Activated T-helper 9 cell treated with anti-CD3 and anti-CD28 coated beads, Interleukin-2, amount 50 U/mL, for 16 hours (primary cell): Measurements from ENCODE around the gene FANCE.
"Not testable (repeated sequence)": the region's sequence is repeated elsewhere in the genome, so short reads cannot be mapped to it uniquely, and the experiment has no call there.

Experiments used
- DNase-seq: peaks from one replicate; pipeline ENCODE4 v3.0.0-alpha.2; 2020; ENCODE audit warnings: low read depth

The FANCE gene

DNA sequence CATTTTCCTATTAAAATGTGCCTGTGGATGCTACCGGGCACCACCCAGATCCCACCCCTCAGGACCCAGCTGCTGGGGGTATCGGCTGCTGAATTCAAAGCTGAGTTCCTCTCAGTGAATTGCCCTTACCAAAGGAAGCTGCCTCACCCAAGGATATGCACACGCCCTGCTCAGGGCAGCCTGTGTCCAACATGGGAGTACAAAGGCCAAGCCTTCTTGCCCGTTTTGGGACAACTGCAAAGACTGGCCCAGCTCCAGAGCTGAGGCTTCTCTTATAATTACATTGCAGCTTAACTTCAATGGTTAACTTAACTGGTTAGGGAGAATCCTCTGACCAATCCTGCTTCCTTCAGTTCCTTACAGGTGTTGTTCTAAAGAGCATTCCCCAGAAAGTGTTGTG lies 19.8 kb upstream of the FANCE start:
- DNase-seq, result no peak

DNA sequence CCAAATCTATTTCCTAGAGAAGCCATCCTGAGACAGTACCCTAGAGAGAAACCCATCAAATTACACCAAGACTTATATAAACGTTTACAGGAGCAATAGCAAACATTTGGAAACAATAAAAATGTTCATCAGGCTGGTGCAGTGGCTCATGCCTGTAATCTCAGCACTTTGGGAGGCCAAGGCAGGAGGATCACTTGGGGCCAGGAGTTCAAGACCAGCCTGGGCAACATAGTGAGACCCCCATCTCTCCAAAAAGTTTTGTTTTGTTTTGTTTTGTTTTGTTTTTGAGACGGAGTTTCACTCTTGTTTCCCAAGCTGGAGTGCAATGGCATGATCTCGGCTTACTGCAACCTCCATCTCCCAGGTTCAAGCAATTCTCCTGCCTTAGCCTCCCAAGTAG lies 19.4 kb upstream of the FANCE start:
- DNase-seq, result not testable (repeated sequence)

DNA sequence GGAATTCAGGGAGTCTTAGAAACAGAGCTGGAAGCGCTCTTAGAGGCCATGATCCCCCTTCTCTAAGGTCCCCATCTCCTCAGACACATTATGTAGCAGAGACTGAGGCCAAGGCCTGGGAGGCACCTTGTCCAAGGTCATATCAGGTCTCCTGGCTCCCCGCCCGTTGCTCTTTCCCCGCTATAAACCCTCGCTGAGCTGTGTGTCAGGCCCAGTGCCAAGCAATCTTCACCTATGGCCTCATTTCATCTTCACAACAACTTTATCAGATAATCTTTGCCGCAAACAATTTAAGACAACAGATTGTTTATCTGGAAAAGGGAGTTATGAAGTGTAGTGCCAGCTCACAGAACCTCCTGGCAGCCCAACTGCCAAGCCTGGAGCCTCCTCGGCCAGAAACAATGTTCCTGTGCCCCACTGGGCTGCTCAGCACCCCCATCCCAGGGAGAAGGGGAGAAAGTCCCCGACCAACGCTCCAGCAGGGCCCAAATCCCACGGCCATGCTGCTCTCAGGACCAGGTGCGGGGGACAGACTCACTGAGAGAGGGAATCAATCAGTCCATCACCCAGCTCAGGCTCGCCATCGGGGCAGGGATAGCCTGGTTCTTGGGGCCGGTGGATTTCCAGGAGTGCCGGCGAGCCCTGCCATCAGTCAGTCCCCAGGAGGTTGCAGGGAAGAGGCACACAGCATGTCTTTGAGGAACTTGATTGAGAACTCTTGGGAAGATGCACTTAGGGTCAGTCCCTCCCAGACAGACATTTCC lies 16.9 kb upstream of the FANCE start:
- no peak for DNase-seq

DNA sequence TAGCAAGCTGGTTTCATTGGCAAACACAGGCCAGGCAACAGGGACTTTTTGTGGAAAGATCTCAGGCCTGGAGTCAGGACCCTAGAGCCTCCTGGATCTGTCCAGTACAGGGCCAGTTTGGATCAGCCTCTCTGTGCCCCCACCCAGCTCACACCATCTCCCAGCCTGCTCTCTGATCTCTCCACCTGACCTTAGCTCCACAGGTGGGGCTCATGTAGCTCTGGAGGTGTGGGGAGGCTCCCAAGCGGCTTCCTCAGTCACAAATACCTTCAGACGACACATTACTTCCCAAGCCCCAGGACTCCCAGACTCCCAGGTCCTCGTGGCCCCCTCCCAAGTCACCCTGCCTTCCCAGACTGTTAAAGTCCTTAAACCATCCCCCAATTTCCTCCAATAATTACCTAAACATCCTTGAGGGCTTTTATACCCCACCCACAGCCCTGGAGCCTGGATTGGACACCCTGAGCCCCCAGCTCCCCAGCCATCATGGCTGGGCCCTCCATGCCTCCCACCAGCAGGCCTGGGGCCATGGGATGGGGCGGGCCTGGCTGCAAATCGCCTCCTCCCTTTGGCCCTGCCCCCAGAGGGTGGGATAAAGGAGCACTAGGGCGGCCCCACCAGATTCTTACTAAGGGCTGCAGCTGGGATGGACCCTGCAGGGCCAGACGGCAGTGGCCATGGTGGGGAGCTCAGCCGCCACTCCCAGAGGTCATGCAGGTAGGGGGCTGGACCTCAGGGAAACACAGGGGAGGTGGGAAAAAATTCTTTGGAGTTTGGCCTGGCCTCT lies 15.9 kb upstream of the FANCE start:
- DNase-seq, result no peak

DNA sequence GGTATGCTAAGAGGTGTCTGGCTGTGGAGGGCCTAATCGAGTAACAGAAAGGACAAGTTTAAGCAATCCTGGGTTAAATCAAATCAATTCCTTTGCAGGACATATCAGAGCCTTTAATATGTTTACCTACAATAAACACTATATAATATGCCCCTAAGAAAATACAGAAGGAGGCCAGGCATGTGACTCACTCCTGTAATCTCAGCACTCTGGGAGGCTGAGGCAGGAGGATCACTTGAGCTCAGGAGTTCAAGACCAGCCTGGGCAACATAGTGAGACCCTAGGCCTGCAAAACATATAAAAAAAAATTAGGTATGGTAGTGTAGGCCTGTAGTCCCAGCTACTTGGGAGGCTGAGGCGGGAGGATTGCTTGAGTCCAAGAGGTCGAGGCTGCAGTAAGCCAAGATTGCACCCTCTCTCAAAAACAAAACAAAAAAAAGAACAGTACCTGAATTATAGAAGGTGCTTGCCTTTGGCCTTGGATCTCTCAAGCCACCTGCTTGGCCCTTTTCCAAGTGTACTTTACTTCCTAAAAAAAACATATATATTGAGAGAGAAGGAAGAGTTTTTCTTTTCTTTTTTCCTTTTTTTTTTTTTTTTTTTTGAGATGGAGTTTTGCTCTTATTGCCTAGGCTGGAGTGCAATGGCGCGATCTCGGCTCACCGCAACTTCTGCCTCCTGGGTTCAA lies 13.6 kb upstream of the FANCE start:
- not testable (repeated sequence) for DNase-seq

DNA sequence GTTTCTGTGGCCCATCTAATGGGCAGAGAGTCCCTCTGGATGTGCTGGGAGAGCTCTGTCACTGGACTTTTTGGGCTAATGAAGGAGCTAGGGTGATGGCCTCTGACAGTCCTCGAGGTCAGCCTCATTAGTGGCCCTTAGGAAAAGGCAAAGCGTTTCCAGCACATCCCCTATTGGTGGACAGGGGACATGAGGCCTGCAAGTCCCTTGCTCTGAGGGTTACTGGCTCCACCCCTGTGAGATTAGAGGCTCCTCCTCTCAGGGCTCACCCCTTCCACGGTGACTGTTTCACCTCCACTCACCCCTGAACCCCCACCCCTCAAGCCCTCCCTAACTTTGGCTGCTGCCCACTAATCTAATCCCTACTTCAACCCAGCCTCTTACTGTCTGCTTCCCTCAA lies 12.8 kb upstream of the FANCE start:
- no peak for DNase-seq

DNA sequence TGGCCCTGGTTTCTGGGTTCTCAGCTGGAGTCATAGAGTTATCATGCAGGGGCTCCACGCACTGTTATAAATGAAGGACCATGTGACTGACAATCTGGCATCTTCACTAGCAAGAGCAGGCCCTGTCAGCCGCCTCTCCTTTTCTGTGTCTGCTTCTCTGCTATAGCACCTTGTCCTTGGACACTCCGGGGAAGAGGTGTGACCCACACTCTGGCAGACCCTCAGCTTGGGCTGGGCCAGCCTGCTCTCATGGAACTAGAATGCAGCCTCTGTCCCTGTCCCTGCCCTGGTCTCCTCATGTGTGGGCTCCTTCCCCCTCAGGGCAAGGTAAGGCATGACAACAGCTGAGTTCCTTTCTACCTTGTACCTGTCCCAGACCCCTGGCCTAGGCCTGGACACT lies 10.9 kb upstream of the FANCE start:
- DNase-seq, result no peak

DNA sequence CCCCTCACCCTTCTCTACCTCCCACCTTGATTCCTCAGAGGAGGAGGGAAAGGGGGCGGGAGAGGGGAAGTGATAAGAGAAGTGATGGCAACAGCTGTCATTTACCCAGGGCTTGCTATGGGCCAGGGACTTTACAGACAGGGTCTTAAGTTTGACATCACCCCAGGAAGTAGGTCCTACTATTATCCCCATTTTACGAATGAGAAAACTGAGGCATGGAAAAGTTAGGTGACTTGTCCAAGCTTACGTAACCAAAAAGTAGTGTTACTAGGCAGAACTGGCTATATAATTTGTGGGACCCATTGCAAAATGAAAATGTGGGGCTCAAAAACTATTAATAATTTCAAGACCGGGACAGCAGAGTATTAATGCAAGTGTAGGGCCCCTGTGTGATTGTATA lies 10.5 kb upstream of the FANCE start:
- DNase-seq, result no peak

DNA sequence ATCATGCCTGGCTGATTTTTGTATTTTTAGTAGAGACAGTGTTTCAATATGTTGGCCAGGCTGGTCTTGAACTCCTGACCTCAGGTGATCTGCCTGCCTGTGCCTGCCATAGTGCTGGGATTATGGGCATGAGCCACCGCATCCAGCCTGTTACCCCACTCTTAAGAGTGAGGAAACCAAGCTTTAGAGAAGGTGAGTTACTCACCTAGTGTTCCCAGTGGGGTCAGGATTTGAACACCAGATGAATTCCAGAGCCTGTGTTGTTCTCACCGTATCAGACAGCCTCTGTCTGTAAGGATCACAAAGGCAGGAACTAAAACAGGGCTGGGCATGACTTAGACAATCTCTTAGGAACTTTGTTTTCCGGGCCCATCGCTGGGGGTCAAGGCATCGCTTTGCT lies 9.4 kb upstream of the FANCE start:
- DNase-seq, result no peak

DNA sequence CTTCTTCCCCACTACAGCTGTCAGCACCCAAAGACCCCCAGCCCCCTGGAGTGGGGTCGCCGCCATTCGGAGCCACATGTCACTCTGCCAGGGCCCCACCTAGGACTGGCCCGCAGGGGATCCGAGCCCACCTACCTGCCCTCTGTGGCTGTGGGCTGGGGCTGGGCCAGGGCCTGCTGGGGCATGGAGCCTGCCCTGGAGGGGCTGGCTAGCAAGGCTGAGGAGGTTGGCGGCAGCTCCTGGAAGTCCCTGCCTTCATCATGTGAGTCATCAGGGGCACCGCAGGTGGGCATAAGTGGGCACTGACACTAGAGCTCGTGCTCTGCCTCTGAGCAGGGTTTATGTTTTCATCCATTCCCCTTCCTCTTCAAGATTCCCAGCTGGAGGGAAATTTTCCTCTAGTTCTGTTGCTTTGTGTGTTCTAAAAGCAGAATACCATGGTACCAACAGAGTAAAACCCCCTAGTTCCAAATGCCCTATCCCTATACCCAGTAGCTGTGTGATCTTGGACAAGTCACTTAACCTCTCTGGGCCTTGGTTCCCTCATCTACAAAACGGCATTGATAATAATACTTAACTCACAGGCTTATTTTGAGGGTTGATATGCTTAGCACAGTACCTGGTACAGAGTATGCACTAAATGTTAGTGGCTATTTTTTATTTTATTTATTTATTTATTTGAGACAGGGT lies 8.7 kb upstream of the FANCE start:
- DNase-seq, result no peak

DNA sequence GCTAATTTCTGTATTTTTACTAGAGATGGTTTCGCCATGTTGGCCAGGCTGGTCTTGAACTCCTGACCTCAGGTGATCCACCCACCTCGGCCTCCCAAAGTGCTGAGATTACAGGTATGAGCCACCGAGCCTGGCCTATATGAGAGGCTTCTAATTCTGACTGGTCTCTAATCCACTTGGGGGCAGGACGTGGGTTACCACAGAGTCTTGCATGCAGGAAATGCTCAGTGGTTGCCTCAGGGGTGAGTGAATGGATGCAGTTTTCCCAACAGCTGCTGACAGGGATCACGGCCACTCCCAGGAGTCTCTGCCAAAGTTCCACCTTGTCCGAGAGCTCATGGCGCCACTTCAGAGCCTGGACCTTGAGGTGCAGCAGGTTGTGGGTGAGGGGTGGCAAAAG lies 6.4 kb upstream of the FANCE start:
- DNase-seq, result no peak

DNA sequence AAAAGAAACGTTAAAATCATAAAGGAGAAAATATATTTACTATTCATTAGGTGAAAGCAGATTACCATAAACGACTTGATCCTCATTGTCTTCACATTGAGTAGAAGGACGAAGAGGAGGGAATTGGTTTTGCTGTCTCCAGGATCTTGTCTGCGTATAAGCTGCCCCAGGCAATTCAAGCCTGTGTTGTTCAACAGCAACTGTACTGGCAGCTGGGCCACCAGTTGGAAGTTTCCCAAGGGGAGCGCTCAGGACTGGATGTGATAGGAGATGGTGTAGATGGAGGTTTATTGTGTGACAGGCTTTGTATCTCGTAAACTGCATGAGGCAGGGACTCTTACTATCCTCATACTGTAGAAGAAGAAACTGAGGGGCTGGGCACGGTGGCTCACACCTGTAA lies 3.9 kb upstream of the FANCE start:
- DNase-seq, result no peak

DNA sequence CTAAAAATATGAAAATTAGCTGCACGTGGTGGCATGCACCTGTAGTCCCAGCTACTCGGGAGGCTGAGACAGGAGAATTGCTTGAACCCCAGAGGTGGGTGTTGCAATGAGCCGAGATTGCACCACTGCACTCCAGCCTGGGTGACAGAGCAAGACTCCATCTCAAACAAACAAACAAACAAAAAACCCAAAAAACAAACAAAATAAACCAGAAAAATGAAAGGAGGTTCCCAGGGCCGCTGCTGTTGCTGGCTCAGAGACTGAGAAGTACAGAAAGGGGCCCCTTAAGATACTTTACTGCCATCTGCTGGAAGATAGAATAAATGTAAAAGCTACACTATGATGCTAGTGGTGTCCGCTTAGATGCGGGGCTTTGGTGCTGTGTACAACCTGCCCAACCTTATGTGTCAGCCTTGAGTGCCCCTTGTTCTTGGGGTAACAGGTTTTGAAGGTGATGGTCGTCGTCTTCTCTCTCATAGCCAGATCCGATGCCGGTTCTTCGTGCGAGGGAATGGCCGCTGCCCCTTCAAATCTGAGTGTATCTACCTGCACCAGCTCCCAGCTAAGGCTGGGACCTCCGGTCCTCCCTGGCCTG lies 2.8 kb upstream of the FANCE start:
- DNase-seq, result no peak

DNA sequence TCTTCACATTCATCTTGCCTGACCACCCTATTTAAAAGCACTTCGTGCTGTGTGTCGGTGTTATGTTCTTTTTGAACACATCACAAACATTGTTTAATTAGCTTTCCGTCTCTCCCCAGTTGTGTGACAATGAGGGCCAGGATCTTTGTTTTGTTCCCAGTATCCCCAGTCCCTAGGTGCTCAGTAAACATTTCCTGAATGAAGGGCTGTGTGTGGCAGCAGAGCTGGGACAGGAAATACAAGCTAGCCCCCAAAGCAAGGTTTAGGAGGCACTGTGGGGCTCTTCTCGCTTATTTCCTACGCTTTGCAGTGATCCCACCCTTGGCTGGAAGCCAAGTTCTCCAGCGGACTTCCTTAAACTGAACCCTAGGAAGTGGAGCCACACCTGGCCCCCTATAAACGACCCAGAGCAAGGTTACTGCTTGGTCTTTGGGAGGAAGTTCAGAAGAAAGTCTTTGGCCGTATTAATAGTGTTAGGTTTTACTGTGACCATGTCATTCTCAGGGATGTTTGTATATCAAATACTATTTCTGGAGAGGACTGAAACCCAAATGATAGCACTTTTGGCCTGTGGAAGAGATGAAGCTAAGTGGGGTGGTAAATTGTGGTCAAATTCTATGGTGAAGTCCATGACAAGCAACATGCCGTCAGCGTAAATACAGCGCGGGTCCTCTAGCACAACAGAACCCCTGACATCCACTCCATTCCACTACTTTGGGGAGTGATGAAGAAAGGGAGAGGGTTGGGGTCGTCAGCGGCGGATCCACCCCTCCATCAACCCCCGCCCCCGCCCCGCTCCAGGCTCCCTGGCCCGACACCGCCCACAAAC lies 570 bp upstream of the FANCE start:
- DNase-seq, result no peak

DNA sequence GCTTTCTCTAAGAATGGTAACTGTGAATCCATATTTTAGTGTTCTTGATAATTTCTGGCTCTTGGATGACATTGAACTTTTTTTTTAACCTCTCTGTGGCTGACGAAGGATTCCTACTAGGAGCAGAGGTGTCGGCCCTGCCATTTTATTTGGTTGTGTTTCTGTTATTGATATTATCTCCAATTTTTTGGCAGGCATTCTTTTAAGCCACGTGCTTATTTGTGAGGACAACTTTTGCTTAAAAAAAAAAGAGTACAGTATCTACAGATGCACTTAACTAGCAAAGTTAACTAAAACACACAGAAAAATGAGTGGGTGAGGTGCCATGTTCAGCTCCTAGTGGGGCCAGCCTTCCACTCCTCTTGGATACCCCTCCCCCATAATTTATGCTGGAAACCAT lies 1.1 kb downstream of the FANCE start:
- DNase-seq, result no peak

DNA sequence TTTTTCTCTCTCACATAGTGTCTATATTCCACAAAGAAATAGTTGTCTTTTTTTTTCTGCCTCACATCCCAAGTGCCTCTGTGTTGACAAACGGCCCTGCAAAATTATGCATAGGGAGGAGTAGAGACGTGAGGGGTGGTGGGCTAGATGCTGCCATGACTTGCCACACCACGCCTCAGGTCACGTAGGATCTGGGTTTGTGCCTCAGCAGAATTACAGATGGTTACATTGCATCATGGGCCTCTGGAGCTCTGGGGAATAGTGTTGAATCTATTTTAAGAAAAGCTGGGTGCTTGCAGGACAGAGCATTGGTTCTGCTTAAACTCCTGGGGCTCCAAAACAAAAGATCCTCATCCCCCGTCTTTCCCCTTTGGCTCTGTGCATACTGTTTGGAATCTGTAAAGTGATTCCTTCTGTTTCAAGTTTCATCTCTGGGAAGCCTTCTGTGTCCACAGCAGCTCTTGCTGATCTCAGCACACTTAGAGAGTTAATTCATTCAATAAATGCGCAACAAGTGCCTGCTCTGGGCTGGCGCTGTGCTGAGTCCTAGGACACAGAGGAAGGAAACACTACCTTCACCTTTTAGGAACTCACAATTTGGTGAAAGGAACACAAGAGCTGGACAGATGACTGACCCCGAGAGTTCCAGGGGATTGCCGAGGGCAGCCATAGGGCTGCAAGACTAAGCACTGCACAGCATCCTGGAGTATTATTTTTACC lies 2.4 kb downstream of the FANCE start:
- no peak for DNase-seq

DNA sequence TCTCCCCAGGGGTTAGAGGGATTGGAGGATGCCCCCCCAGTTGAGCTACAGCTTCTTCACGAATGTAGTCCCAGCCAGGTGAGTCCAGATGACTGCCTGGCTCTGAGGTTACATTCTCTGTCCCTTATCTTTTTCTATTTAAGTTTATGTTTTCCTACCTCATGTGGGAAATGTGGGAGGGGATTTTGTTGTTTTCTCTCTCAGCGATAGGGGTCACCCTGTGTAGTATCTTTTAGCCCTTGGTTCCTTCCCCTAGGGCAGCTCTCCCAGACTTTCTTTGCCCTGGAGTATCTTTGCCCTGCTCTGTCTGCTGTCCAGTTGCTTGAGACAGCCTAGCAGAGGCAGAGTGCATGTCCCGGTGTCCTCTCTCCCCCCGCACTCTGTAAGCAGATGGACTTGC lies 5.8 kb downstream of the FANCE start:
- no peak for DNase-seq

DNA sequence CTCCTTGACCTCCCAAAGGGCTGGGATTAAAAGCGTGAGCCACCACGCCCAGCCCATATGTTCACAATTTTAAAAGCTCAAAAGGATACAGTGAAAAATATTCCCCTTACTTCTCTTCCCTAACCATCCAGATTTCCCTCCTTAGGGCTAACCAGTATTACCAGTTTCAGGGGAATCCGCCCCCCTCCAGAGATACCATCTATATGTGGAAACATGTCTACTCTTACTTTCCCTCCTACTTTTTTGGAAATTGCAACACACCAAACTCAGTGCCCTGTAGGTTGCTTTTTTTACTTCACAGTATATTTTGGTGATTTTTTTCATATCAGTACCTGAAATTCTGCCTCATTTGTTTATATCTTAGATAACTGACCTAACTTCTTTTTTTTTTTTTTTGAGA lies 9.1 kb downstream of the FANCE start:
- DNase-seq, result no peak

DNA sequence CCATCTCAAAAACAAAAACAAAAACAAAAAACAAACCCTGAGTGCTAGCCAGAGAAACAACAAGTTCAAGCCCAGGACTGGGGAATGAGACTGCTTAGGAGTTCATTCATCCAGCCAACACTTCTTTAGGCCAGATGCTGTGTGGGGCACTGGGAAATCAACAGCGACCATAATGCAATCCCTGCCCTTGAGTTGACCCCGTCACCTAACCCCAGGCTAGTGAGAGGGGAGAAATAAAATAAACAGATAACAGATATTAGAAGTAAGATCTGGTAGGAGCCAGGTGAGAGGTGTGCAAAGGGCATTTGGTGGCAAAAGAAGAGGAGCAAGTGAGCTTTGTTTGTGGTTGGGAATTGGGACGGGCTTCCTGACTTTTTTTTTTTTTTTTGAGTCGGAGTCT lies 11.2 kb downstream of the FANCE start:
- no peak for DNase-seq

DNA sequence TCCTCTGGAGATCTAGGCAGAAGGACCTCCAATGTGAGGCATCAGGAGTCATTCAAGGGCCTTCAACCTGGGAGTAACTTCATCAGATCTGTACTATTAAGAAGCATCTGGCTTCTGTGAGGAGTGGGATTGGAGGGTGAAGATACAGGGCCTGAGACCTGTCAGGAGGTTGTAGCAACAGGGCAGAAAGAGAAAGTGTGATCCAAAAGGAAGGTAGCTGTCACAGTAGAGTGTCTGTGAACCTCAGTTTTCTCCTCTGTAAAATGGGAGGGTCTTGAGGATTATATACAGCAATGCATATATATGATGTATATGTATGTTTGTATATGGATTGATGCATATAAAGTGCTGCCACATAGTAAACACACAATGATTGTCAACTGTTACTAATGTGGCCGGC lies 13.5 kb downstream of the FANCE start:
- no peak for DNase-seq
